Measurements from ENCODE around the gene PPP1R17.

DNA sequence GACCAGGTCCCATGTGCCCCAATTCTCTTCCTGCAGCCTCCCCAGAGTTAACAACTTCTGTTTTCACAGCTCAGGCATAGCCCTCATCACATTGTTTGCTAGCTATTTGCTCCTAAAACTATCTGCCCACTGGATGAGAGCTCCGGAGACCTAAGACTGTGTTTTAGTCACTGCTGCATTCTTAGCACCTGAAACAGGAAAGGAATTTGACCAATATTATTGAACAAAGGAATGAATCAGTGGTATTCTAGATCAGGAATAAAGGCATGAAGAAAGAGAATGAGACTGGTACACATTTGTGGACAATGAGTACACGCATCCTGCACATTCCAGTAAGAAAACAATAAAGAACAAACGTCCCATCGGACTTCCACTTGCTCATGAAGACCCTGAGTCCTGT is 54.8 kb downstream of the PPP1R17 start:
- TF ChIP-seq, protein P1, sequence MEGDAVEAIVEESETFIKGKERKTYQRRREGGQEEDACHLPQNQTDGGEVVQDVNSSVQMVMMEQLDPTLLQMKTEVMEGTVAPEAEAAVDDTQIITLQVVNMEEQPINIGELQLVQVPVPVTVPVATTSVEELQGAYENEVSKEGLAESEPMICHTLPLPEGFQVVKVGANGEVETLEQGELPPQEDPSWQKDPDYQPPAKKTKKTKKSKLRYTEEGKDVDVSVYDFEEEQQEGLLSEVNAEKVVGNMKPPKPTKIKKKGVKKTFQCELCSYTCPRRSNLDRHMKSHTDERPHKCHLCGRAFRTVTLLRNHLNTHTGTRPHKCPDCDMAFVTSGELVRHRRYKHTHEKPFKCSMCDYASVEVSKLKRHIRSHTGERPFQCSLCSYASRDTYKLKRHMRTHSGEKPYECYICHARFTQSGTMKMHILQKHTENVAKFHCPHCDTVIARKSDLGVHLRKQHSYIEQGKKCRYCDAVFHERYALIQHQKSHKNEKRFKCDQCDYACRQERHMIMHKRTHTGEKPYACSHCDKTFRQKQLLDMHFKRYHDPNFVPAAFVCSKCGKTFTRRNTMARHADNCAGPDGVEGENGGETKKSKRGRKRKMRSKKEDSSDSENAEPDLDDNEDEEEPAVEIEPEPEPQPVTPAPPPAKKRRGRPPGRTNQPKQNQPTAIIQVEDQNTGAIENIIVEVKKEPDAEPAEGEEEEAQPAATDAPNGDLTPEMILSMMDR (IDR thresholded peaks at IDR 0.05): no peak
- TF ChIP-seq POLR2A (IDR thresholded peaks at IDR 0.05): no peak
- no peak for TF ChIP-seq POLR2AphosphoS5 (IDR thresholded peaks at IDR 0.05)
- no peak for TF ChIP-seq EP300 (IDR thresholded peaks at IDR 0.05)

Data from sigmoid colon (tissue), 4 donors.